ENCODE data around the gene KIF26B.

- no peak for TF ChIP-seq CTCF (IDR thresholded peaks at IDR 0.05; ENCODE audit: low read depth, low read length)
- TF ChIP-seq EZH2phosphoT487 (IDR thresholded peaks at IDR 0.05; ENCODE audit: low read depth): no peak
Measured at GRCh38 chr1:245718123-245718522, 563.3 kb downstream of the KIF26B start.

Data from OCI-LY3 (cell line).